ENCODE results near the gene SLC6A9. TPM values are rescaled to one million over a fixed set of nuclear protein-coding genes. Genes with fewer than 3 reads are reported as not detected.

Gene SLC6A9
- polyA plus RNA-seq, 3 donors, result not detected

GRCh38 chr1:43960798-43961197, 70.5 kb downstream of the SLC6A9 start:
- intact Hi-C loops (cut with micrococcal nuclease), result no loop called here
- H3K27me3 Mint-ChIP-seq (ENCODE audit: low read depth in 3 of 3), result no peaks in the 10 kb centered on the region
- Histone ChIP-seq H2AFZ (ENCODE audit: insufficient read depth, low read depth, low read length, poor library complexity, severe bottlenecking) (no peak overlapping the region), H3K4me1 (ENCODE audit: control insufficient read depth in 1 of 2, insufficient read depth in 2 of 2, low read length in 2 of 2) (peaks cover 20 to 22% of the 10 kb centered on the region in 2 donors), H3K4me3 (replicated peaks in 1 of 3; ENCODE audit: low read depth in 2 of 3, low read length in 3 of 3) (no peak overlapping the region), H3K27me3 (ENCODE audit: control insufficient read depth in 2 of 2, insufficient read depth in 2 of 2, low read length in 2 of 2) (no peaks in the 10 kb centered on the region), H3K27ac (ENCODE audit: low read depth in 1 of 2, low read length in 2 of 2) (no peak overlapping the region), H3K79me2 (ENCODE audit: insufficient read depth, low read length) (no peaks in the 10 kb centered on the region), H3K9ac (ENCODE audit: insufficient read depth, low read length, poor library complexity, severe bottlenecking) (no peak overlapping the region), H3K36me3 (replicated peaks in 1 of 2; ENCODE audit: control insufficient read depth in 1 of 2, insufficient read depth in 2 of 2, low read length in 2 of 2) (peaks cover 59 to 88% of the 10 kb centered on the region in 2 donors), H4K20me1 (ENCODE audit: insufficient read depth, low read length) (no peaks in the 10 kb centered on the region), H3K4me2 (replicated peaks; ENCODE audit: extremely low read depth, low read length, poor library complexity, severe bottlenecking) (no peak overlapping the region), H3K9me3 (replicated peaks in 1 of 2; ENCODE audit: control insufficient read depth in 1 of 2, insufficient read depth in 1 of 2, low read length in 2 of 2) (no peaks in the 10 kb centered on the region)
- TF ChIP-seq CTCF (IDR thresholded peaks at IDR 0.05), result no peak
- no peak overlapping the region for H3K27ac Mint-ChIP-seq
- no peak for DNase-seq
- 100% methylated on average over 7 of the region's 8 CpGs for WGBS (ENCODE audit: insufficient coverage)
- peaks cover 0 to 2% (median 0%) of the 10 kb centered on the region in 7 donors for H3K9me3 Mint-ChIP-seq
- H3K4me3 Mint-ChIP-seq, result no peak overlapping the region
- peaks cover 43 to 57% of the 10 kb centered on the region in 2 donors for H3K36me3 Mint-ChIP-seq
- H3K4me1 Mint-ChIP-seq, result no peaks in the 10 kb centered on the region

GRCh38 chr1:43958351-43959255, 72.7 kb downstream of the SLC6A9 start:
- Mint-ChIP-seq H3K4me3 (no peak overlapping the region), H3K4me1 (no peaks in the 10 kb centered on the region), H3K9me3 (peaks cover 0 to 2% (median 0%) of the 10 kb centered on the region in 7 donors), H3K27ac (peak overlapping the region in 1 of 7 donors; percentile 70), H3K27me3 (ENCODE audit: low read depth in 3 of 3) (no peaks in the 10 kb centered on the region), H3K36me3 (peaks cover 43 to 59% of the 10 kb centered on the region in 2 donors)
- H3K36me3 ChIP-seq (replicated peaks in 1 of 2; ENCODE audit: control insufficient read depth in 1 of 2, insufficient read depth in 2 of 2, low read length in 2 of 2), result peaks cover 59 to 84% of the 10 kb centered on the region in 2 donors
- no peak overlapping the region for H3K4me2 ChIP-seq (replicated peaks; ENCODE audit: extremely low read depth, low read length, poor library complexity, severe bottlenecking)
- intact Hi-C loops (cut with micrococcal nuclease), result no loop called here
- H3K27me3 ChIP-seq (ENCODE audit: control insufficient read depth in 2 of 2, insufficient read depth in 2 of 2, low read length in 2 of 2), result no peaks in the 10 kb centered on the region
- 83% methylated on average over 1 of the region's 9 CpGs for WGBS (ENCODE audit: insufficient coverage)
- peaks cover 8 to 9% of the 10 kb centered on the region in 2 donors for H3K4me1 ChIP-seq (ENCODE audit: control insufficient read depth in 1 of 2, insufficient read depth in 2 of 2, low read length in 2 of 2)
- no peak overlapping the region for H3K27ac ChIP-seq (ENCODE audit: low read depth in 1 of 2, low read length in 2 of 2)
- H2AFZ ChIP-seq (ENCODE audit: insufficient read depth, low read depth, low read length, poor library complexity, severe bottlenecking), result no peak overlapping the region
- TF ChIP-seq CTCF (IDR thresholded peaks at IDR 0.05), result no peak
- H3K9ac ChIP-seq (ENCODE audit: insufficient read depth, low read length, poor library complexity, severe bottlenecking), result no peak overlapping the region
- no peak for DNase-seq
- H3K9me3 ChIP-seq (replicated peaks in 1 of 2; ENCODE audit: control insufficient read depth in 1 of 2, insufficient read depth in 1 of 2, low read length in 2 of 2), result no peaks in the 10 kb centered on the region
- H3K79me2 ChIP-seq (ENCODE audit: insufficient read depth, low read length), result no peaks in the 10 kb centered on the region
- H4K20me1 ChIP-seq (ENCODE audit: insufficient read depth, low read length), result no peaks in the 10 kb centered on the region
- no peak overlapping the region for H3K4me3 ChIP-seq (replicated peaks in 1 of 3; ENCODE audit: low read depth in 2 of 3, low read length in 3 of 3)

All from CD14-positive monocyte (primary cell).